Gastrocnemius medialis (tissue), 4 donors: ENCODE data around the gene RWDD3.

ENCODE experiments used
- POLR2A ChIP-seq, 2 donors: fragments of 450-650 bp; IDR thresholded peaks; one replicate each; pipeline ENCODE4 v1.6.1; 2017; ENCODE audit warnings: antibody characterized with exemption in 2 of 2, mild to moderate bottlenecking in 2 of 2, moderate library complexity in 2 of 2
- TF ChIP-seq, protein P1 (sequence below), 5 experiments: fragments of 450-650 bp in 3 of 5; fragments of 200-600 bp in 2 of 5; sonication (generic) in 2 of 5; IDR thresholded peaks in 4 of 5; conservative IDR thresholded peaks in 1 of 5; 1 replicate in 4 of 5; 2 replicates in 1 of 5; pipeline ENCODE4 v1.5.1; 2016 to 2019; ENCODE audit warnings: antibody characterized with exemption in 5 of 5, mild to moderate bottlenecking in 3 of 5, moderate library complexity in 3 of 5

DNA sequence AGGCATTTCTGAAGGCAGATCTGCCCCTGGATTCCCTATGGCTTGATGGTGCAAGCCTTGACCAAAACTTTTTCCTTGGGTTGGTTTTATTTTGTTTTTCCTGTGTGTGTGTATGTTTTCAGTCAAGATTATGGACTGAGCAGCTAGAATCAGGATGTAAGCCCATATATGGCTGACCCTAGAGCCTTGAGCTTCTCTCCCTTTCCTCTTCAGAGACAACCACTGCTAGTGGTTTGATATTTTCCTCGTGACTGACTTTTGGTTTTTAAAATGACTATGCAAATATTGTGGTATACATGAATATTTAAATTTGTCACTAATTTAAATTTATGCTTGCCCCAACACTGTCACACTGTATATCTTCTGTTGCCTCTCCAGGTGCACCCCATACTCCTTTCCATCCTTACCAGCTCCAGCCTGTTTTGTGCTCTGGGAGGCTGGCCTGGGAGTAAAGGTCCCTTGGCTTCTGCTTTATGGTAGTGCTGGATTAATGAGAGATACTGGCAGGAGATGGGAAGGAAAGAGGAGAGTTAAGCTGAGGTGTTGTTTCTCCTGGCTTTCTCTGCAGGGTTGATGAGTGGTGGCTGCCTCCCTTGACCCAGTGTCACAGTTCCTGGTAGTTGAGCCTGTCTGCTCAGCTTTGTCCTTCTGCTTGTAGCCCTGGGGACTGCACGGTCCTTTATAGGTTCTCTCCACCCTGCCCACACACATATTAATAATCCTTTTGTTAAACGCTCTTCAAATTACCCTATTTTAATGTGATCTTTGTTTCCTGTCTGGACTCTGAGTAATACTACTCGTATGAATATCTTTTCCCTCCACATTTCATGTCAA lies 44.4 kb downstream of the RWDD3 start:
- TF ChIP-seq, protein P1, sequence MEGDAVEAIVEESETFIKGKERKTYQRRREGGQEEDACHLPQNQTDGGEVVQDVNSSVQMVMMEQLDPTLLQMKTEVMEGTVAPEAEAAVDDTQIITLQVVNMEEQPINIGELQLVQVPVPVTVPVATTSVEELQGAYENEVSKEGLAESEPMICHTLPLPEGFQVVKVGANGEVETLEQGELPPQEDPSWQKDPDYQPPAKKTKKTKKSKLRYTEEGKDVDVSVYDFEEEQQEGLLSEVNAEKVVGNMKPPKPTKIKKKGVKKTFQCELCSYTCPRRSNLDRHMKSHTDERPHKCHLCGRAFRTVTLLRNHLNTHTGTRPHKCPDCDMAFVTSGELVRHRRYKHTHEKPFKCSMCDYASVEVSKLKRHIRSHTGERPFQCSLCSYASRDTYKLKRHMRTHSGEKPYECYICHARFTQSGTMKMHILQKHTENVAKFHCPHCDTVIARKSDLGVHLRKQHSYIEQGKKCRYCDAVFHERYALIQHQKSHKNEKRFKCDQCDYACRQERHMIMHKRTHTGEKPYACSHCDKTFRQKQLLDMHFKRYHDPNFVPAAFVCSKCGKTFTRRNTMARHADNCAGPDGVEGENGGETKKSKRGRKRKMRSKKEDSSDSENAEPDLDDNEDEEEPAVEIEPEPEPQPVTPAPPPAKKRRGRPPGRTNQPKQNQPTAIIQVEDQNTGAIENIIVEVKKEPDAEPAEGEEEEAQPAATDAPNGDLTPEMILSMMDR (IDR thresholded peaks at IDR 0.05 in 4 of 5, conservative IDR thresholded peaks at IDR 0.05 in 1 of 5): no peak
- TF ChIP-seq POLR2A (IDR thresholded peaks at IDR 0.05): no peak
